NCI-H226 (cell line): Measurements from ENCODE around the gene PTGER1.

ENCODE experiments used
- DNase-seq: peaks from one replicate; pipeline ENCODE4 v3.0.0-alpha.2; 2015

Gene PTGER1

DNA sequence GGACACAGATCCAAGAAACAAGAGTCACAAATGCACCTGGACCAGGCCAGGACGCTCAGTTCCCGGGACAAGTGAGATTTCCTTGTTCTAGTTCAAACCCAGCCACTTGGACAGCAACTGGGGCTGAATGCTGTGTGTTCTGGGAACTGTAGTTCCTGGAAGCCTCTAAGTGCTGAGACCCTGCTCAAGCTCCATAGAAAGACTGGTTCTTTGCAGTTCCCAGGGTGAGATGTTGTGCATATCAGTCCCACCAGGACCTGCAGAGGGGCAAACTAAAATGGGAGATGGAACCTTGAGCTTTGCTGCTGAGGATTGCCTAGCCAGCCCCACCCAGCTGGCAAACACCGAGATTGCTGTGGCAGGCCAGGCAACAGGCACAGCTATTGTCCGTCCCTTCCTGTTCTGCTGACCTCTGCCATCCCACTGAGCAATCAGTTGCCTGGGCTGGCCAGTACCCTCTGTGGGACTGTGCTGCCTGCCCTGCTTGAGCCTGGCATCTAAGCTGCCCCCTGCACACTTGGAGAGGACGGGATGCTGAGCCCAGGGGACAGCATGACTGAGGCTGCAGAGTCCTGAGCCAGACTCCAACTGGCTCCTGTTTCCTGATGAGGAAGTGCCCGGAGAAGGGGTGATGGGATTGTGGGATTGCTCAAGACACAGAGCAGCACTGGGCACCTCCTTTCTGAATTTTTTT is 22.2 kb upstream of the PTGER1 start:
- DNase-seq, result no peak

DNA sequence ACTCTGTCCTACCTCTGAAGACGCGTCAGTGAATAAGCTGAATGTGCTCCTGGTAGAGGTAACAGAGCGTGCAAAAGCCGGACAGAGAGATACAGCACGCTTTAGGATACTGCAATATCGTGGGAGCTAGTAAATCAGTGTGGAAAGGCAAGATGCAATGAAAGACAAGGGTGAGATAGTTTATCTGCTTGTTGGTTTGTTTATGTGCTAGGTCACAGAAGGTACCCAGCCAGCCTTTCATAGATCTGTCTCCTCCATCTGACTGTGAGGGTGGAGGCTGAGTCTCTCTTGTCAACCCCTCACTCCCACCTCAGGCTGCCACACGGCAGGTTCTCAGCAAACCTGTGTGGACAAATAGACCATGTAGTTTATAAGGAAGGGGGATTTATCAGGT is 21.7 kb upstream of the PTGER1 start:
- no peak for DNase-seq

DNA sequence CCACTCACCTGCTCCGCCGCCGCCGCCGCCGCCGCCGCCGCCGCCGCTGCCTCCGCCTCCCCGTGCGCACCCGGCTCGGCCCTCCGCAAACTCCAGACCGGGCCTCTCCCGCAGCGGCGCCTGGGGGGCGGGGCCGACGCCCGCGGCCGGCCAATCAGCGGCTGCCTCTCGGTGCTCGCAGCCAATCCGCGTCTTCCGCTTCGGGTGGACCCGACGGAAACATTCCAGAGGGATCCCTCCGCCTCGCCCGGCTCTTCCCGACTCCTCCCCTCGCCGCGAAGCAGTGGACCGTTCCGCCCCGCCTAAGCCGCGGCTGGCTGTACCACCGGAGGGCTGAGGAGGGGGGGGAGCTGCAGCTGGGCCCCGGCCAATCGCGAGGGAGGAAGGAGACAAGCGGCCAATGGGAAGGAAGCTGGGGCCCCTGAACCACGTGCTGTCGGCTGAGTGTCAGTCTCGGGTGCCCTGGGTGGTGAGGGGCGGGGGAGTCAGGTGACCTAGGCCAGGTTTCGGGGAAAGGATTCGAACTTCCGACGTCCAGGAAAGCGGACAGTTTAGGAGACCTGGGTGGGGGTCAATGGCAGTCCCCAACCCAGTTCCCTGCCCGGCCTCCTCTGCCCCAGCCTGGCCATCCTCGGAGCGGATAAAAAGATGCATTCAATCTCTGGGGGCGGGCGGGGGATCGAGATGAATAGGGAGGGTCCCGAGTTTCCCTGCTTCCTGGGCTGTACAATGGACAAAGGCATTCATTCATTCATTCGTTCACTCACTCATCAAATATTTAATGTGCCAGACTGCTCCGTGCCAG is 21.1 kb upstream of the PTGER1 start, which contains the start of gene GIPC1:
TSS of gene GIPC1 (minus strand) at position 99 of the 805 bp plus-strand sequence. CDS start 13,151 bp downstream, outside the sequence.
- DNase-seq, result peak; percentile 98

DNA sequence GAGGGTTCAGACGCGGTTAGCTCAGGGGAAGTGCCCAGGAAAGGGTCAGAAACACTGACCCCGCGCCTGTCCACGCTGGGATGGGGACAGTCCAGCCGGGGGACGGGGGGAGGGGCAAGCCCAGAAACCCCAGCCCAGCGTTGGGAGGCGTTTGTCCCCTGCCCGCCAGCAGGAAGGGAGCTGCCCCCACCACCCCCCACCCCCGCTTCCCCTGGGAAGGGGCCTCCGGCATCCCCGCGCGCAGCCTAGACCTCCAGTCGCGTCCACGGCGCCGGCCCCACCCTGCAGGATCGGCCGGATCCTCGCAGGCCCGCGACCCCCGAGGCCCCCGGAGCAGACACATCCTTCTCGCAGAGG is 20.5 kb upstream of the PTGER1 start:
- DNase-seq, result no peak

DNA sequence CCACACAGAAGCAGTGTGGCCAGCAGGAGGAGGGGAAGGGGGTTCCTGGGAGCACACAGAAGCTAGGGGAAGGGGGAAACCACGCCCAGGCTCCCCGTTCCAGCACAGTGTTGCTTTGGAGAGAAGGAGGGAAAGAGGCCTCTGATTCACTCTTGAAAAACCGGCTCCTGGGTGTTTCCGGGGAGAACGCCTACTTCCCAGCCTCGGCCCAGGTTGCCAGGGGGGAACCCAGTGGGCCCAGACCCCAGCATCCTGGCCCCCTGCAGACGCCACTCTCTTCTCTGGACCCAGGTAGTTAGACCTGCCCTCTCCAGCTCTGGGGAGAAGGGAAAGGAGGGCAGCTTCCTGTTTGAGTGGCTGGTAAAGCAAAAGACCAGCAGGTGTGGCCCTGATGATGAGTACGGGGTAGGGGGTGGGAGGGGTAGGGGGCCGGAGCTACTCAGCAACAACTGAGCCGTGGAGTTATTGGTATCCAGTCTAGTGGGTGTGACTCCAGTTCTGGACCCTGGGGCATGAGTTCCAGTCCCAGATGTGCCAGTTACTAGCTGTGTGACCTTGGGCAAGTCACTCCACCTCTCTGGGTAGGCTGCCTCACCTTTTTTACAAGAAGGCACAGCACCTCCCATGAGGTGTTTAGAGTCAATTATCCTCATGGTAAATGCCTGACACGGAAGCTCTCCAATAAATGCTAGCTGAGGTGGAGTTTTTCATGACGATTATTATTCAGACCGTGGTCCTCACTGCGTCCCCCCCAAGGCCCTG is 19.9 kb upstream of the PTGER1 start:
- DNase-seq, result no peak

DNA sequence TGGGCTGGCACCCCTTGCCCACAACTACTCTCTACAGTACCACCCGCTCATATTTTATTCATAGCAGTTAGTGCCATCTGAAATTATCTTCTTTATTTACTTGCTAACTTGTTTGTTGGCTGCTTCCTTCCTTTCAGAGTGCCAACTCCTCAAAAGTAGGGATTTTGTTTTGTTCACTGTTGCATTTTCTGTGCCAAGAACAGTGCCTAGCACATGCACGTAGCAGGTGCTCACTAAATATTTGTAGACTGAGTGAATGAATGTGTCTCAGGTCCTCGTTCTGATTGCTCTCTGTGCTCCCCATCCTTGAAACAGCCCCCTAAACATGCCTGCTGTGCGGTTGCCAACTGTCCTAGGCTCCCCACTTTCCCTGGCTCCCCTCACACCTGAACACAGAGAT is 19.3 kb upstream of the PTGER1 start:
- no peak for DNase-seq

DNA sequence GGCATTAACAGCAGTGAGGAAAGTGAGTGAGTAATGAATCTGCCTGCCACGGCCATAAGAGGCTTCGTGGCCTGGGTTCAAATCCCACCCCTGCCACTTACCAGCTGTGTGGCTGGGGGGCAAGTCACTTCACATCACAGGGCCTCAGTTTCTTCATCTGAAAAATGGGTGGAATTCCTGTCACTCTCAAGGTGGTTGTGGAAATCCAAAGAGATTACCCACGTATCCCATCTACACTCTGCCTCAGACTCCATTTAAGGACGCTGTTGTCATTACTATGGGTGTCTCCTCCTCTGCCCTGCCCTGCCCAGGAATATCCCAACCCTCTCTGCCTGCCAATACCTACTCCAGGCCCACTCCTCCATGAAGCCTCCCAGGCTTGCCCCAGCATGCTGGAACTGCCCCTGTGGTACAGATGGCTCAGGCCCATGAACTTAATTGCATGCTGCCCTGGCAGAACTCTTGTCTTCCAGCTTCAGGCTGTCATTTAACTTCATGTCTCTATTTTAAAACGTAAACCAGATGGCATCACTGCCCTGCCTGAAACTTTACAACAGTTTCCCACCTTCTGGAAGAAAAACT is 17.7 kb upstream of the PTGER1 start:
- no peak for DNase-seq

DNA sequence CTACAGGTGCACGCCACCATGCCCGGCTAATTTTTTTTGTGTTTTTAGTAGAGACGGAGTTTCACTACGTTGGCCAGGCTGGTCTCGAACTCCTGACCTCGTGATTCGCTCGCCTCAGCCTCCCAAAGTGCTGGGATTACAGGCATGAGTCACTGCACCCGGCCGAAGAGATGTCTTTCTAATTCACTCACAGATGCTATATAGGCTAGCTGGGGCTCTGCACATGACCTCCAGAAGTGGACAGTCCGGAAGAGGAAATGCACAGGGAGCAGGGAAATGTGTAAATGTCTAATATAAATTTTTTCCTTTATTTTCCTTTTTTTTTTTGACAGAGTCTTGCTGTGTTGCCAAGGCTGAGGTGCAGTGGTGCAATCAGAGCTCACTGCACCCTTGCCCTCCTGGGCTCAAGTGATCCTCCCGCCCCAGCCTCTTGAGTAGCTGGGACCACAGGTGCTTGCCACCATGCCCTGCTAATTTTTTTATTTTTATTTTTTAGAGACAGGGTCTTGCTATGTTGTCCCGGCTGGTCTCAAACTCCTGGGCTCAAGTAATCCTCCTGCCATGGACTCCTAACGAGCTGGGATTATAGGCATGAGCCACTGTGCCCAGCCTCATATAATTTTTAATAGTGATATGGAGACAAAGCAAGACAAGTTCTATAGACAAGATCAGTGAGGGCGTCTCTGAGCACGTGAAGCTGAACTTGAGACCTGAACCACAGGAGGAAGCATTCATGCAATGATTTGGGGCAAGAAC is 12.4 kb upstream of the PTGER1 start:
- no peak for DNase-seq

DNA sequence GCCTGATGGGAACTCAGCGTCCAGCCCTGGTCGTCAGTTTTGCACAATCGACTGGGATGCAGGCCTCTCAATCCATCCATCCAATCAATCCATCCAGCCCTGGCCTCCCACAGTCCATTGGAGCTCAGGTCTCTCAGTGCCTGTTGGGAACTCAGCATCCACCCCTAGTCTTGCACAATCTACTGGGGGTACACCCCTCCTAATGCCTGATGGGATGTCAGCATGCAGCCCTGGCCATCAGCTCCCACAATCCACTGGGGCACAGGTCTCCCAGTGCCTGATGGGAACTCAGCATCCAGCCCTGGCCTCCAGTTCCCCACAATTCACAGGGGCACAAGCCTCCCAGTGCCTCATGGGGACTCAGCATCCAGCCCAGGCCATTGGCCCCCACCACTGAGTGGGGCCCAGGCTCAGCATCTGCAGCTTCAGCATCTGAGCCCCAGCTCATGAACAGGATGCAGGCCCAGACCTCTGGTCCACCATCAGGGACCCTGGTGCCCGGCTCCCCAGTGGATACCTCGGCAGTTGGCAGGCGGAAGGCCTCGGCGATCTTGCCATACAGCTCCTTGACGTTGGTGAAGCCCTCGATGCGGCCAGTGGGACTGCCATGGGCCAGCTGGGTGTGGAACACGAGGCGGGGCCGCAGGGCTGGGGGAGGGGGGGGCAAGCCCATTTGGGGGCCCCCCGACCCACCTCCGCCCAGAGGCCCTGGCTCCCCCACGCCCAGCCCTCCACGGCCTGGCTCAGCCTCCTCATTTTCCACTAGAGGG is 7.2 kb upstream of the PTGER1 start:
- DNase-seq, result no peak

DNA sequence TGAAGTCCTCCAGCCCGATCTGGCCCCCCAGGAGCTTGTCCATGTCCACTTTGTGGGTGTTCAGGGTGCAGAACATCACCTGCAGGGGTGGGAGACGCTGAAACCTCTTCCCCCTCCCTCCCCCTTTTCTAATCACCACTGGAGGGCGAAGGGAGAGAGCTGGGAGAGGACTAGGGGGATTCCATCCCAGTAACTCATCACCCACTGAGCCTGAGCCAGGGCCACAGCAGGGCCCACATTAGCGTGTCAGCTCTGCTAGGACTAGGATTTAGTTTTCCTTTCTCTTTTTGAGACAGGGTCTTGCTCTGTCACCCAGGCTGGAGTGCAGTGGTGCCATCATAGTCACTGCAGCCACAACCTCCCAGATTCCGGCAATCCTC is 5.5 kb upstream of the PTGER1 start:
- no peak for DNase-seq

DNA sequence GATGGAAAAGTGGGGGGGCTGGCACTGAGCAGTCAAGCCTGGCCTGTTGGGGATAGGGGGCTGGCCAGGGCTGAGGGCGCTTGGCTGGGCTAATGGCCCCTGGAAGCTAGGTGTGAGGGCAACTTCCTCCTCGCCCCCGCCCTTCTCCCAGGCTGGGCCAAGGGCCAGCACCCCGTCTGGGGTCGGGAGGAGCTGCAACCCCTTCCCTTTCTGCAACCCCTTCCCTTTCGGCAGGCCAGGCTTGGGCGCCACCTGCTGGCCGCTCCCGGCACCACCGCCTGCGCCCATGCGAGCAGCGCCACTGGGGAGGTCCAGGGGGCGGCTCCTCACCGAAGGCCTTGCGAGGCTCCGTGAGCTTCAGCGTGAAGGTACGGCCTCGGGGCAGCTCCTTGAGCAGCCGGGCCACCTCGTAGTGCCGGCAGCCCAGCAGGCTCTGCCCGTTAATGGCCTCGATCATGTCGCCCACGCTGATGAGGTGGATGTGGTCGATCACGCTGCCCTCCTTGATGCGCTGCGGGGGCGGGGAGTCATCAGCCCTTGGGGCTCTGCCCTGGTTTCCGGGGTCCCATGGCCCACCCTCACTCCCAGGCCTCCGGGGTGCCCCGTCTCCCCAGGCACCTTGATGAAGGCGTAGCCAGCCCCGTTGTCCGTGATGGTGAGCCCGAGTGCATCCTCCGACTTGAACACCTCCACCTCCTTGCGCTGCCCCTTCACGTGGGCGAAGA is 5.0 kb upstream of the PTGER1 start:
- DNase-seq, result no peak

DNA sequence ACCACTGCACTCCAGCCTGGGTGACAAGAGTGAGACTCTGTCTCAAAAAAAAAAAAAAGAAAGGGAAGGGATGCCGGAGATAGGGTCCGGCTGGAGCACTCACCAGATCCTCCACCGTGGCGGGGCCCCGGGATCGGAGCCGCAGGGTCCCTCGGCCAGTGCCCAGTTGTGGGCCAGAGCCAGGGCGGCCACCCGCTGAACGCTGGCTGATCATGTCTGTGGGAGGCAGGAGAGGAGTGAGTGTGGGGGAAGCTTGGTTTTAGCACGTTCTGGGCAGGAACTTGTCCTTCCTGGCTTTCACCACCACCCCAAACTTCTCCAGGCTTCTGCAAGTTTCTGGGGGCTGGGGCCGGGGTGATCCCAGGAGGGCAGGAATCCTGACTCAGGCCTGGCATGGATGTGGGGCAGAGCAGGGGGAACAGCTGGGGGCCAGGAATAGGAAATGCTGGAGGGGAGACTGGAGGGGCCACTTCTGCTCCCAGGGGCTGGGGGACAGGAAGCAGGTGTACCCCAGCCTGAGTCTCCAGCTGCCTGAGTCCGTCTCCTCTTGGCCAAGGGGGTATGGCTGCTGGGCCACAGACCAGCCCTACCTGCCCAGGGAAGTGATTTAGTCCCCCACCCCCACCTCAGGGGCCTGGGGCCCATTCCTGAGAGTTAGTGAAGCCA is 4.3 kb upstream of the PTGER1 start:
- DNase-seq, result no peak

DNA sequence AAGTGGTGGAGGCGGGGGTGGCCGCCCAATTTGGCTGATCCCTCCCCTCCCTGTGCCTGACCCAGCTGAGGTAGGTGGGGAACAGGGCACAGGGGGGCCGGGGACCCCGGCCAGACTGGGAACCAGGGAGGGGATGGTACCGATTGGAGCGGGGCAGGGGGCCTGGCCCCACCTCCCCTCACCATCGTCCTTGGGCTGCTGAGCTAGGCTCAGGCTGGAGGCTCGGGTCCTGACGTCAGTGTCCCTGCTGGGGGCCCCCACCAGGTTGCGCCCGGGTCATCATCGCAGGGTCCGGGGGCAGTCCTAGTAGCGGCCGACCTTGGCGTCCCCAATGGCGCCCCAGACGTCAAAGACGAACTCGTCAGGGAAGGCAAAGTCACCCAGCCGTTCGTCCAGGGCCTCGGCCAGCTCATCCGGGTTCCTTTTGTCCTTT is 3.0 kb upstream of the PTGER1 start:
- DNase-seq, result no peak

DNA sequence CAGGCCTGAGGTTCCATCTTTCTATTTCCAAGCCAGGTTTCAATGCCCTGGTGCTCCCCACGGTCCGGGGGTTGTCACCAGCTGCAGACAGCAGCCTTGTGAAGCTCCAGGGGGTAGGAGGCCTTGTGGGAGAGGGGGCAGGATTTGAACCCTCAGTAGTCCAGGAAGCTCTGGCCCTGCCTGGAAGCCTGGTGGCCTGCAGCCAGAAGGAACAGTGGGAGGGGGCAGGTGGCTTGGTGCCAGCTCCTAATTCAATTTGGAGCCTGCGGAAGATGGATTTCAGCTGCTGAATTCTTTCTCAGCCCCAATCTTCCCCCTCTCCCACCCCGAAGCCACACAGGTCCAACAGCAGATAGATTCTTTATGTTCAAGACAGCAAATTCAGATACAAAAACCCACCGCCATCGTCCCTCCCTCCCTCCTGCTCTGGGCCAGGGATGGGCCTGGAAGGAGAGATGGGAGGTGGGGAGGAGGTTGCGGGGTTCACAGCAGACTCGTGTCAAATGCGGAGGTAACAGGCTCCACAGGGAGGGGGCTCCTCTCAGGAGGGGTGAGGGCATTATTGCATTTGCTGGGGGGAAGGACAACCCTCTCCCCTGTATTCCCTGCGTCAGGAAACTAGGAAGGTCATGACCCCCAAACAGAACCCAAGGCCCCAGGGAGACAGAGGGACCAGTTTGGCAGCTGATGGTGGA is 2.4 kb upstream of the PTGER1 start:
- DNase-seq, result no peak

DNA sequence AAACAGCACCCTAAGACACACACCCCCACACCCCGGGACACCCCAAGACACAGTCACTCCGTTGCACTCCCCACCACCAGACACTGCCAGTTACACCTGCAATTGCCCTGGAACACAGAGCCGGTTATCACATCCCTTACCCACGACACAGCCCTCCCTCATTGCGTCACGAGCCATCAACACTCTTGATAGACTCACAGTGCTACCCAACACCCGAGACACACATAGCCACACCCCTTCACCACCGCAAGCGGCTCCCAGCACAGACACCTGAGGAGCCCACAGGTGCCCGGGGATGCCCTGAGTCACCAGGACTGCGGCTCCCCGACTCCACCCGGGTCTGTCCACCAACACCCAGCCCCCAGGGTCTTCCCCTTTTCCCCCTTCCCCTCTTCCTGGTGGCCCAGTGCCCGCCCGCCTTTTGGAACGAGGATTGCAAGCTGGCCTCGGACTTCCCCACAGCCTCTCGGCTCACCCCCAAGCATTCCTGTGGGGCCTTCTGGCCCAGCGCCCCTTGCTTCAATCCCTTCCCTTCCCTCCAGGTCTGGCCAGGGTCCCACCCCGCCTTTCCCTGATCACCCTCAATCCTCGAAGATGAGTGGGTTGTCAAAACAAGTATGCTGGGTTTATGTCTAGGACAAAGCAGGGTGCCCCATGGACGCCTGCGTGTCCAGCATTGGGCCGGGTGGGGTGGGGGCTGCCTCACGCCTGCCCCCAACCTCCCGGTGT is 1.7 kb upstream of the PTGER1 start:
- peak; percentile 86 for DNase-seq

DNA sequence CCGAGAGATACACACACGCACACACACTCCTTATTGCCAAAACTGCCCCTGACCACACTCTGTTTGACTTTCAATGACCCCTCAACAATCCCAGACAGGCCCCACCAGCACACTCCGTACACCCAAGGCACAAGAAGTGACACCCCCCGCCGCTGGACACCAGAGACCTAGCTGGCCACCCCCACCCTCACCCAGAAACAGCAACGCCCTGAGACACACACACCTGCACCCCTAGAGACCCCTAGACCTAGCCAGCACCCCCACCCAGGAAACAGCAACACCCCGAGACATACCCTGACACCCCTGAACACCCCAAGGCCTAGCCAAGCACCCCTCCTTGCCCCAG is 1.1 kb upstream of the PTGER1 start:
- DNase-seq, result no peak

DNA sequence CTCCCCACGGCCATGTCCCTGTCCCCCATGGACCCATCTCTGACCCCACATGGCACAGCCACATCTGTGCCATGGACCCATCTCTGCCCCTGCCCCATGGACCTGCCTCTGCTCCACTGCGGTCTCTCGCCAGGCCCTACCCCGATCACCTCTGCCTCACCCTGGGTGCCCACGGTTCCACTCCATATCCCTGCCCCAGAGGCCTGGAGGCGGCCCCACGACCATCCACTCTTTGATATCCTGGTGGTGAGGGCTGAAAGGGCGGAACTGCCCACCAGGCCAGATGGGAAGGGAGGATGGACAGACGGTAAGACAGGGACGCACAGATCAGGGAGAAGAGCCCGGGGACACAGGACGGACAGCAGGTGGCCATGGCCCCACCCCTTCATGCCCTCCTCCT is 327 bp downstream of the PTGER1 start:
- no peak for DNase-seq

DNA sequence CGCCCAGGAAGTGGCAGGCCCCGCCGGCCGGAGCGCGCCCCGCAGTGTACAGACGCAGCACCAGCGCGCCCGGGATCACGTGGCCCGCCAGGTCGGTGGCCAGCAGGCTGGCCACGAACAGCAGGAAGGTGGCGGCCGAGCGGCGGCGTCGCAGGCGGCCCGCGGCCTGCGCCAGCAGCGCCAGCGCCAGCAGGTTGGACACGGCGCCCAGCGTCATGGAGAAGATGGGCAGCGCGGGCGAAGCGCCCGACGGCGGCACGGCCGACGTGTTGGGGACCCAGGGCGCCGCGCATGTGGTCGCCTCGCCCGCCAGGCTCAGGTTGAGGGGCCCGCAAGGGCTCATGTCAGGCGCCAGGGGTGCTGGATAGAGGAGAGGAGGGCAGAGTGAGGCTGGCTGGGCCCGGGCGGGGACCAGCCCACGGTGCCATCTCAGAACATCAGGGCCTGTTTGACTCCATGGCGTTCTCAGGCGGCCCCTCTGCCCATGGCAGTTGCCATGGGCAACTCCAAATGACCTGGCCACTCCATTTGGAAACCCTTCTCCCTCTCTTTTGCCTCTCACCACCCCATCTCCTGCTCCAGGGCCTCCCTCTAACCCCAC is 1.1 kb downstream of the PTGER1 start:
- DNase-seq, result no peak
